ENCODE measurements around the gene COMT.
"Not testable (repeated sequence)": the region's sequence is repeated elsewhere in the genome, so short reads cannot be mapped to it uniquely, and the experiment has no call there.

Gene COMT

GRCh38 chr22:19903031-19903430 is 38.5 kb upstream of the COMT start:
- TF ChIP-seq CTCF (IDR thresholded peaks at IDR 0.05; ENCODE audit: control insufficient read depth, extremely low read depth, insufficient read depth): no peak
- no peak overlapping the region for H3K4me3 ChIP-seq (ENCODE audit: low read depth, low read length)
- no peak for DNase-seq (ENCODE audit: low read depth)

GRCh38 chr22:19903513-19903912 is 38.1 kb upstream of the COMT start:
- TF ChIP-seq CTCF (IDR thresholded peaks at IDR 0.05; ENCODE audit: control insufficient read depth, extremely low read depth, insufficient read depth): no peak
- no peak overlapping the region for H3K4me3 ChIP-seq (ENCODE audit: low read depth, low read length)
- DNase-seq (ENCODE audit: low read depth): no peak

DNA sequence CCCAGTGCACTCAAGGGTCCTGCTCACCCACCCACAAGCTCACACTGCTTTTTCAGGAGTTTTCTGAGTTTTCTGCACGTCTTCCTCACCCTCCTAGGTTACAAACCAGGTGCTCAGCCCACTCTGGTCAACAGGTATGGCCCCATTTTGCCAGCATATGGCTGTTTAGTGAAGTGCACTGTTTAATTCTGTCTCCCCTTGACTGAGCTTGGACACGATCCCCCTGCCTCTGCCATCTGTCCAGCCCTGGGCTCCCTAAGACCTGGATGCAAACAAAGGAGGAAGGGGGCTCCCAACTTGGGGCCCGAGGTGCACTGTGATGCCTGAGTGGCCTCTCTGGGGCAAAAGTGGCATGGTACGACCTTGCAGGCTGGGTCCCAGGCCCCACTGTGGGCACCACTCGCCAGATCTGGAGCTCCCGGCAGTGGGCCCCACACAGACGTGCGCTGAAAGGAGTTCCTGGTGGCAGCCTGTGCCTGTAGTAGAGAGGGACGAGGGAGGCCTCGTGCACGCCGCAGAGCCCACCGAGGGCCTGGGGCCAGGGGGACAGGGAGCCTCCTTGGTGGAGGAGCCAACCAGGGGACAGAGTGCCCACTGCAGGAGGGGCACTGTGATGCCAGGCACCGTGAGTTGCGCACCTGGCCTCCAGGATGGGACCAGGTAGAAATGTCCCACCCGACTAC is 37.3 kb upstream of the COMT start:
- no peak overlapping the region for H3K4me3 ChIP-seq (ENCODE audit: low read depth, low read length)
- no peak for DNase-seq (ENCODE audit: low read depth)
- TF ChIP-seq CTCF (IDR thresholded peaks at IDR 0.05; ENCODE audit: control insufficient read depth, extremely low read depth, insufficient read depth): no peak

DNA sequence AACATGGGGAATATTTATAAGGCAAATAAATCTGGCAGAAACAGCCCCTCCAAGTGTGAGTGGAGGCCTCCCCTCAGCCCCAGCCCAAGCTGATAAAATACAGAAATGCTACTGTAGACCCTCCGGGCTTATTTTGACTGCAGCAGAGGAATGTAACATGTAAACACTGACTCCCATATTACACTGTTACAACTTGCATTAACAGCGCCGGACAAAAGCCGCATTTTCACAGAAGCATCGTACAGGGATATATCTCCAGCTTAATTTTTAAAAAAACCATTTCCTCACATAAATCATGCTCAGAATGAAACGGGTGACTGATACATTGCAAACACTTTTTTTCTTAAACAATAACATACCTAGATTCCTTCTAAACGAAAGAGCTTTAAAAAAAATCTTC is 36.6 kb upstream of the COMT start:
- no peak for TF ChIP-seq CTCF (IDR thresholded peaks at IDR 0.05; ENCODE audit: control insufficient read depth, extremely low read depth, insufficient read depth)
- DNase-seq (ENCODE audit: low read depth): no peak
- no peak overlapping the region for H3K4me3 ChIP-seq (ENCODE audit: low read depth, low read length)

GRCh38 chr22:19905347-19906276 is 36.0 kb upstream of the COMT start:
- no peak for DNase-seq (ENCODE audit: low read depth)

DNA sequence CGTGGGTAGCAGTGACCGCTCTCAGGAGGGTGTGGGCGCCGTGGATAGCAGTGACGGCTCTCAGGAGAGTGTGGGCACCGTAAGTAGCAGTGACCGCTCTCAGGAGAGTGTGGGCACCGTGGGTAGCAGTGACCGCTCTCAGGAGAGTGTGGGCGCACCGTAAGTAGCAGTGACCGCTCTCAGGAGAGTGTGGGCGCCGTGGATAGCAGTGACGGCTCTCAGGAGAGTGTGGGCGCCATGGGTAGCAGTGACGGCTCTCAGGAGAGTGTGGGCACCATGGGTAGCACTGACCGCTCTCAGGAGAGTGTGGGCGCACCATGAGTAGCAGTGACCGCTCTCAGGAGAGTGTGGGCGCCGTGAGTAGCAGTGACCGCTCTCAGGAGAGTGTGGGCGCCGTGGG is 34.7 kb upstream of the COMT start:
- not testable (repeated sequence) for H3K4me3 ChIP-seq (ENCODE audit: low read depth, low read length); DNase-seq (ENCODE audit: low read depth)

More at GRCh38 chr22:19905347-19906276, 36.0 kb upstream of the COMT start:
- TF ChIP-seq CTCF (IDR thresholded peaks at IDR 0.05; ENCODE audit: control insufficient read depth, extremely low read depth, insufficient read depth): no peak
- H3K4me3 ChIP-seq (ENCODE audit: low read depth, low read length): no peak overlapping the region

- H3K4me3 ChIP-seq (ENCODE audit: low read depth, low read length); DNase-seq (ENCODE audit: low read depth): not testable (repeated sequence)
Measured at GRCh38 chr22:19907902-19908301, 33.7 kb upstream of the COMT start.
